Fibroblast of the aortic adventitia (primary cell): Measurements from ENCODE around the gene CCDC102A. TPM values are rescaled to one million over a fixed set of nuclear protein-coding genes. Genes with fewer than 3 reads are reported as not detected.

Source experiments
- DNase-seq: peaks from one replicate; pipeline ENCODE4 v3.0.0-alpha.2; 2010; ENCODE audit warnings: low read depth
- H3K4me3 ChIP-seq: 2 replicates; pipeline ENCODE4 v1.5.1; 2011; ENCODE audit warnings: low read depth, mild to moderate bottlenecking, control low read depth, low read length, moderate library complexity
- CTCF ChIP-seq: IDR thresholded peaks from 2 replicates; pipeline ENCODE4 v1.5.1; 2011; ENCODE audit warnings: mild to moderate bottlenecking, low read length, control low read depth, inconsistent platforms; ENCODE audit not compliant: insufficient read depth
- total RNA-seq: library from RNA; depleted of rRNA; stranded (reverse); fragments of >200 nt; gene quantifications from 2 replicates; pipeline ENCODE4 v1.2.3, GENCODE V29; 2012; ENCODE audit warnings: low replicate concordance

CCDC102A gene
- total RNA-seq, 1 donor: 9.9 TPM

DNA sequence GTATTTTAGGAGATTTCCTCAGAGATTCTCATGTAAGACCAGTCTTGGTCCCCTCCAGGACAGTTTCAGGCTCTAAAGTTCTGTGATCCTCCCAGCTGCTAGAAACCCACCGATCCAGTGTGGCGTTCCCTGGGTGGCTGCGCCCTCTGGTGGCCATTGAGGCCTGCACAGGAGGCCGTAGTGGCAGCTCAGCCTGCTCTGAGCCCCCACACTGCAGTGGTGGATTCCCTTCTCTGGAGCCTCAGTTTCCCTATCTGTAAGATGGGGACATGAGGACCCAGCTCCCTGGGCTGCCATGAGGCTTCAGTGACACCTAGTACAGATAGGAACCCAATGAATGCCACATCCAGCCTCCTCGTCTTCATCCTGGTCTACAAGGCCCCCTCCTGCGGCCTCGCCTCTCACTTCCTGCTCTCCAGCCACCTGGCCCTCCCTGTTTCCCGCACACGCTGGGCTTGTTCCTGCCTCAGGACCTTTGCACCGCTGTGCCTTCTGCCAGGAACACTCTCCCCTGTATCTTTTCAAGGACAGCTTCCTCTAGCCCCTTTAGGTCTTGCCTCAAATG, 16.5 kb downstream of the CCDC102A start:
- no peak overlapping the region for H3K4me3 ChIP-seq
- peak; percentile 69 for DNase-seq
- peak; percentile 98 for TF ChIP-seq CTCF

DNA sequence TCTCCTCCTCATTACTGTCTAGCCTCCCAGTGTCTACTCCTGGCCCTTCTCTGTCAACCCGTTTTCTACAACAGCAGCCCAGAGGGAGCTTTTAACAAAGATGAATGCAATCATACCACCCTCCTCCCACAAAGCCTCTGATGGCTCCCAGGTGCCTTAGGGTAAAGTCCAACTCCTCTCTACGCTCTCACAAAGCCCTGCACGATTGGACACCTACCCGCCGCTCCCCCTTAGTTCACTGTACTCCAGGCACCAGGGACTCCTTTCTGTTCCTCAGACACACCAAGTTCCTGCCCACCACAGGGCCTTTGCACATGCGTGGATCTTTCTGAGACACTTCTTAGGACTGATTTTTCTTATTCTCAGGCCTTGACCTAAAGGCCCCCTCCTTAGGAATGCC, 17.4 kb downstream of the CCDC102A start:
- TF ChIP-seq CTCF: no peak
- no peak overlapping the region for H3K4me3 ChIP-seq
- DNase-seq: no peak

DNA sequence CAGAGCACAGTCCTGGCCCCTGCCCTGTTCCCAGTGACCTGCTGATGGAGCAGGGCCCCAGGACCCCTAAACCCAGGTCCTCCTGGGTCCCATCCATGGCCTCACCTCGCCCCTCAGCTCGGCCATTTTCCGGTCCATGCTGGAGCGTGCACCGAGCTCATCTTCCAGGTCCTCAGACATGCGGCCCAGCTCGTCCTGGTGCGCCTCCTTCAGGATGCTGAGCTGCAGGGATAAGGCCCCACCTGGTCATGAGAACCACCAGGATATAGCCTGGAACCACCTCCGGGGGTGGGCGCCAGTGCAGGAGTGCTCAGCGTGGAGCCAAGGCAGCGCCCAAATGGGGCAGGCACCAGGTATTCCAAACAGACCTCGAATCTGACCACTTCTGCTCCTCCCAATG, 17.9 kb downstream of the CCDC102A start:
- no peak for DNase-seq
- no peak overlapping the region for H3K4me3 ChIP-seq
- no peak for TF ChIP-seq CTCF

DNA sequence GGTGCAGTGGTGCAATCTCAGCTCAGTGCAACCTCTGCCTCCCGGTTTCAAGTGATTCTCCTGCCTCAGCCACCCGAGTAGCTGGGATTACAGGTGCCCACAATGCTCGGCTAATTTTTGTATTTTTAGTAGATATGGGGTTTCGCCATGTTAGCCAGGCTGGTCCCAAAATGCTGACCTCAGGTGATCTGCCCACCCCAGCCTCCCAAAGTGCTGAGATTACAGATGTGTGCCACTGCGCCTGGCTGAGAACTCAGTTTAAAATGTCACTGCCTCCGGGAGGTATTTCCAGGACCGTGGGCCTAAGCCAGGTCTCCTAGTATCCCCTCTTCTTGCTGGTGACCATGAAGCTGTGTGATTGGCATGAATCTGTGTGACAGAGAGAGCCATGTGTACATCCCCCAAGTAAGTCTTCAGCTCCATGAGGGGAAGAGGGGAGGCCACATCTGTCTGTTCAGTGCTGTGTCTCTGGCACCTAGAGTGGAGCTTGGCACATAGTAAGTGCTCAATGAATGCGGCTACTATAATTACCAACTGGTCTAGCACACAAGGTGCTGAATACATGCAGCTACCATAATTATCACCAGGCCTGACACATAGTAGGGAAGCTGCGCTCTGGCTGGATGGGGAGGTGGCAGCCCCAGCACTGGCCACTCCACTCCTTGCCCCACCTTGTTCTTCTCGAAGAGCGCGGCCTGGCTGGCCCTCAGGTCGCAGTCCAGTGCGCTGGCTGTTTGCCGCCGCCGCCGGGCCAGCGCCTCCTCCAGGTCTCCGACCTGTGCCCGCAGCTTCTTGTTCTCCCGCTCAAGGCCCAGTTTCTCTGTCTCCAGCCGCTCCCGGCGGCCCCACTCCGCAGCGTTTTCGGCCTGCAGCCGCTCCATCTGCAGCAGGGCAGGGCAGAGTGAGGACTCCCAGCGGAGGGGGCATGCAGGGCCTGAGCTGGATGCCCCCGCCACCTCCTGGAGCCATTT, 18.7 kb downstream of the CCDC102A start:
- TF ChIP-seq CTCF: no peak
- DNase-seq: no peak
- no peak overlapping the region for H3K4me3 ChIP-seq

- no peak overlapping the region for H3K4me3 ChIP-seq
- no peak for DNase-seq
- no peak for TF ChIP-seq CTCF
Observed at GRCh38 chr16:57516773-57517172, 19.6 kb downstream of the CCDC102A start.

- no peak for TF ChIP-seq CTCF
- DNase-seq: no peak
- no peak overlapping the region for H3K4me3 ChIP-seq
Observed at GRCh38 chr16:57516176-57516725, 20.1 kb downstream of the CCDC102A start.
